ENCODE results near the gene MLPH.

Gene MLPH

DNA sequence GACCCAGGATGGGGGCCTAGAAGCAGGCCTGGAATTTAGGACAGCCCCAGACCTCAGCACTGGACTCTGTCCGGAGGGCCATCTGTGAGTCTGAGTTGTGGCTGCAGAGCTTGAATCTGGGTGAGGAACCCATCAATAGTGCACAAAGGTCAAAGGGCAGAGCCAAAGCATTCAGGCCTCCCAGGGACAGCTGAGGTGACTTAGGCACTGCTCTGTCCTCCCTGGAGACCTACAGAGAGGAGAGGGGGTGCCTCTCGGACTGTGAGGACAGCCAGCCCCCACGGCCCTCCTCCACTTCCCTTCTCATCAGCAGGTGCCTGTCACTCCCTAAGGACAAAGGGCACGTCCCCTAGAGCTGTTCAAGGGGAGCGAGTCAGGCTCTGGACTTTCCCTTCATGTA, 54.2 kb downstream of the MLPH start:
- H3K4me1 ChIP-seq (ENCODE audit: insufficient read depth, low read length, poor library complexity, severe bottlenecking) = no peaks in the 10 kb centered on the region
- H3K27me3 ChIP-seq (ENCODE audit: insufficient read depth, low read length, poor library complexity, severe bottlenecking) = no peaks in the 10 kb centered on the region
- no peaks in the 10 kb centered on the region for H3K79me2 ChIP-seq (ENCODE audit: insufficient read depth, low read length)
- no peaks in the 10 kb centered on the region for H3F3A ChIP-seq (ENCODE audit: low read depth)
- no peaks in the 10 kb centered on the region for H3K9me3 ChIP-seq (ENCODE audit: insufficient read depth, low read depth, low read length)
- H4K20me1 ChIP-seq (ENCODE audit: insufficient read depth, low read length, poor library complexity, severe bottlenecking) = no peaks in the 10 kb centered on the region
- no peak overlapping the region for H3K4me2 ChIP-seq (ENCODE audit: low read depth, low read length, poor library complexity, severe bottlenecking)
- no peak overlapping the region for H3K4me3 ChIP-seq (ENCODE audit: low read length, poor library complexity, severe bottlenecking)
- TF ChIP-seq CTCF (conservative IDR thresholded peaks at IDR 0.05; ENCODE audit: low read length) (no peak), EZH2phosphoT487 (IDR thresholded peaks at IDR 0.05; ENCODE audit: borderline replicate concordance) (no peak)
- H3K9ac ChIP-seq (ENCODE audit: low read depth, low read length, poor library complexity, severe bottlenecking) = no peak overlapping the region
- no peak overlapping the region for H2AFZ ChIP-seq (ENCODE audit: low read length)
- H3K36me3 ChIP-seq (ENCODE audit: insufficient read depth, low read length) = no peaks in the 10 kb centered on the region
- H3K9me2 ChIP-seq (replicated peaks; ENCODE audit: low read depth, low read length) = no peaks in the 10 kb centered on the region

GRCh38 chr2:237542001-237542704, 55.1 kb downstream of the MLPH start:
- Histone ChIP-seq H3K4me2 (ENCODE audit: low read depth, low read length, poor library complexity, severe bottlenecking) (no peak overlapping the region), H3K27me3 (ENCODE audit: insufficient read depth, low read length, poor library complexity, severe bottlenecking) (no peaks in the 10 kb centered on the region), H3K9me3 (ENCODE audit: insufficient read depth, low read depth, low read length) (no peaks in the 10 kb centered on the region), H4K20me1 (ENCODE audit: insufficient read depth, low read length, poor library complexity, severe bottlenecking) (no peaks in the 10 kb centered on the region), H2AFZ (ENCODE audit: low read length) (no peak overlapping the region), H3K4me3 (ENCODE audit: low read length, poor library complexity, severe bottlenecking) (no peak overlapping the region), H3K36me3 (ENCODE audit: insufficient read depth, low read length) (no peaks in the 10 kb centered on the region), H3F3A (ENCODE audit: low read depth) (no peaks in the 10 kb centered on the region), H3K9me2 (replicated peaks; ENCODE audit: low read depth, low read length) (no peaks in the 10 kb centered on the region), H3K79me2 (ENCODE audit: insufficient read depth, low read length) (no peaks in the 10 kb centered on the region), H3K4me1 (ENCODE audit: insufficient read depth, low read length, poor library complexity, severe bottlenecking) (no peaks in the 10 kb centered on the region), H3K9ac (ENCODE audit: low read depth, low read length, poor library complexity, severe bottlenecking) (no peak overlapping the region)
- no peak for TF ChIP-seq EZH2phosphoT487 (IDR thresholded peaks at IDR 0.05; ENCODE audit: borderline replicate concordance)
- no peak for TF ChIP-seq CTCF (conservative IDR thresholded peaks at IDR 0.05; ENCODE audit: low read length)

DNA sequence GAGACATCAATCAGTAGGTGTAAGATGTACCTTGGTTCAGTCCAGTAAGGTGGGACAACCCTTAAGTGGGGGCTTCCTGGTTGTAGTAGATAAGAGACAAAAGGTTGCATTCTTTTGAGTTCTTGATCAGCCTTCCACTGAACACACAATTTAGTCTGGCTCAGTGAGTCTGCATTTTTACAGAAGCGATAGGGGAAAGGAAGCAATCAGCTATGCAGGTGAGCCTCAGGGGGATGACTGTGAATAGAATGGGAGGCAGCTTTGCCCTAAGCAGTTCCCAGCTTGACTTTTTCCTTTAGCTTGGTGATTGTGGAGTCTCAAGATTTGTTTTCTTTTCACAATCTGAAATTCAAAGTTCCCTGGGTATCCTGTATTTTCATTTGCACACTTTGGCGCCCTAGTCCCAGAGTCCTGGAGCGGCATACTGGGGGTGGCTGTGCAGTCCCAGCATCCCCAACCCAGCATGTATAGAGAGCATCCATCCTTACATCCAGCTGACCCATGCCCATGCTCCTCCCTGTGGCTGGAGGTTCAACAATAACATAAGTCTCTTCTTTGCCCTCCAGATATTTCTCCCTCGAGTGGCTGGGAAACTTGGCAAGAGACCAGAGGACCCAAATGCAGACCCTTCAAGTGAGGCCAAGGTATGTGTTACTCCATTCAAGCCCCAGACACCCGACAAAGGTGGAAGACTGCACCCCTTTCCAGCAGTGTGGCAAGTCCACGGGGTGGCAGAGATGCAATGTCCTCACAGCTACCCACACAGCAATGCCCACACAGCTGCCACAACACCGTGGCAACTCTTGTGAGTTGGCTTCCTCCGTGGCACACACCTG, 59.2 kb downstream of the MLPH start:
- TF ChIP-seq CTCF (conservative IDR thresholded peaks at IDR 0.05; ENCODE audit: low read length) = no peak
- Histone ChIP-seq H2AFZ (ENCODE audit: low read length) (no peak overlapping the region), H3K9ac (ENCODE audit: low read depth, low read length, poor library complexity, severe bottlenecking) (no peak overlapping the region), H3F3A (ENCODE audit: low read depth) (no peaks in the 10 kb centered on the region), H3K9me3 (ENCODE audit: insufficient read depth, low read depth, low read length) (no peaks in the 10 kb centered on the region), H3K4me1 (ENCODE audit: insufficient read depth, low read length, poor library complexity, severe bottlenecking) (no peaks in the 10 kb centered on the region), H3K9me2 (replicated peaks; ENCODE audit: low read depth, low read length) (no peaks in the 10 kb centered on the region), H3K27me3 (ENCODE audit: insufficient read depth, low read length, poor library complexity, severe bottlenecking) (no peaks in the 10 kb centered on the region), H3K4me3 (ENCODE audit: low read length, poor library complexity, severe bottlenecking) (no peak overlapping the region), H3K79me2 (ENCODE audit: insufficient read depth, low read length) (no peaks in the 10 kb centered on the region), H3K36me3 (ENCODE audit: insufficient read depth, low read length) (no peaks in the 10 kb centered on the region), H3K4me2 (ENCODE audit: low read depth, low read length, poor library complexity, severe bottlenecking) (no peak overlapping the region), H4K20me1 (ENCODE audit: insufficient read depth, low read length, poor library complexity, severe bottlenecking) (no peaks in the 10 kb centered on the region)
